Stimulated activated CD4-positive, alpha-beta T cell treated with anti-CD3 and anti-CD28 coated beads, Interleukin-12 subunit alpha, Interleukin-12 subunit beta, amount 100 ng/mL, for 24 hours (primary cell): Measurements from ENCODE around the gene PLEKHA5.

Experiments
- DNase-seq, 2 experiments: peaks; one replicate each; pipeline ENCODE4 v3.0.0-alpha.2; 2020; ENCODE audit warnings: low read depth in 2 of 2

Gene PLEKHA5

GRCh38 chr12:19199332-19199731, 69.8 kb downstream of the PLEKHA5 start:
- DNase-seq: no peak

GRCh38 chr12:19200261-19200660, 70.7 kb downstream of the PLEKHA5 start:
- DNase-seq: no peak

GRCh38 chr12:19201661-19202060, 72.1 kb downstream of the PLEKHA5 start:
- no peak for DNase-seq

GRCh38 chr12:19203013-19203412, 73.5 kb downstream of the PLEKHA5 start:
- DNase-seq: no peak

- no peak for DNase-seq
These were observed 74.3 kb downstream of the PLEKHA5 start for GRCh38 chr12:19203539-19204506.

GRCh38 chr12:19205120-19205519, 75.6 kb downstream of the PLEKHA5 start:
- DNase-seq: no peak

GRCh38 chr12:19206493-19207077, 77.1 kb downstream of the PLEKHA5 start:
- no peak for DNase-seq

GRCh38 chr12:19208456-19208855, 78.9 kb downstream of the PLEKHA5 start:
- DNase-seq: no peak

GRCh38 chr12:19209661-19210060, 80.1 kb downstream of the PLEKHA5 start:
- DNase-seq: no peak

GRCh38 chr12:19211802-19212201, 82.3 kb downstream of the PLEKHA5 start:
- no peak for DNase-seq

GRCh38 chr12:19212245-19212644, 82.7 kb downstream of the PLEKHA5 start:
- no peak for DNase-seq

GRCh38 chr12:19214020-19214419, 84.5 kb downstream of the PLEKHA5 start:
- no peak for DNase-seq

GRCh38 chr12:19215115-19215514, 85.6 kb downstream of the PLEKHA5 start:
- DNase-seq: no peak

- DNase-seq: no peak
These were observed 87.9 kb downstream of the PLEKHA5 start for GRCh38 chr12:19217446-19217845.

GRCh38 chr12:19220205-19220604, 90.7 kb downstream of the PLEKHA5 start:
- no peak for DNase-seq

GRCh38 chr12:19220852-19221466, 91.4 kb downstream of the PLEKHA5 start:
- DNase-seq: no peak

- no peak for DNase-seq
These were observed 93.0 kb downstream of the PLEKHA5 start for GRCh38 chr12:19222558-19222957.

- DNase-seq: no peak
These were observed 93.5 kb downstream of the PLEKHA5 start for GRCh38 chr12:19223018-19223417.

GRCh38 chr12:19223695-19224094, 94.2 kb downstream of the PLEKHA5 start:
- no peak for DNase-seq

GRCh38 chr12:19224746-19225145, 95.2 kb downstream of the PLEKHA5 start:
- no peak for DNase-seq

- no peak for DNase-seq
These were observed 97.8 kb downstream of the PLEKHA5 start for GRCh38 chr12:19227190-19227879.

- no peak for DNase-seq
These were observed 98.3 kb downstream of the PLEKHA5 start for GRCh38 chr12:19227880-19228210.
